HEK293T (cell line): ENCODE measurements around the gene KCNG2.

ENCODE experiments used
- CTCF ChIA-PET: fragments of 350-600 bp; formaldehyde crosslinking; extraction: SDS; loops from one replicate; lab custom pipeline; 2021; ENCODE audit warnings: antibody characterized with exemption, inconsistent platforms; lab: Yijun Ruan, JAX
- POLR2A ChIA-PET: fragments of 350-600 bp; formaldehyde crosslinking; extraction: SDS; loops from one replicate; lab custom pipeline; 2020; ENCODE audit warnings: antibody characterized with exemption, inconsistent platforms; lab: Yijun Ruan, JAX
- DNase-seq: peaks from one replicate; pipeline ENCODE4 v3.0.0; 2012; ENCODE audit warnings: mixed read lengths; ENCODE audit errors: extremely low spot score
- ARNT ChIP-seq: fragments of 450-650 bp; IDR thresholded peaks from 2 replicates; pipeline ENCODE4 v1.6.1; 2017; ENCODE audit warnings: mild to moderate bottlenecking
- BHLHE40 ChIP-seq: fragments of 450-650 bp; IDR thresholded peaks from 2 replicates; pipeline ENCODE4 v1.6.1; 2016; ENCODE audit warnings: mild to moderate bottlenecking, moderate library complexity, borderline replicate concordance
- CTBP1 ChIP-seq: fragments of 450-650 bp; IDR thresholded peaks from 2 replicates; pipeline ENCODE4 v1.6.1; 2016; ENCODE audit warnings: borderline replicate concordance
- ELF4 ChIP-seq: fragments of 450-650 bp; IDR thresholded peaks from 2 replicates; pipeline ENCODE4 v1.6.1; 2017; ENCODE audit warnings: antibody characterized with exemption
- FOXA1 ChIP-seq: fragments of 450-650 bp; IDR thresholded peaks from 2 replicates; pipeline ENCODE4 v1.6.1; 2016; ENCODE audit warnings: mild to moderate bottlenecking
- FOXK2 ChIP-seq: fragments of 450-650 bp; IDR thresholded peaks from 2 replicates; pipeline ENCODE4 v1.6.1; 2016; ENCODE audit warnings: mild to moderate bottlenecking
- FOXM1 ChIP-seq: fragments of 450-650 bp; IDR thresholded peaks from 2 replicates; pipeline ENCODE4 v1.6.1; 2017; ENCODE audit warnings: mild to moderate bottlenecking, borderline replicate concordance
- HDGF ChIP-seq: fragments of 450-650 bp; IDR thresholded peaks from 2 replicates; pipeline ENCODE4 v1.6.1; 2017; ENCODE audit warnings: antibody characterized with exemption, borderline replicate concordance
- L3MBTL2 ChIP-seq: fragments of 450-650 bp; conservative IDR thresholded peaks from 2 replicates; pipeline ENCODE4 v1.6.1; 2016; ENCODE audit warnings: mild to moderate bottlenecking
- LEF1 ChIP-seq: fragments of 450-650 bp; IDR thresholded peaks from 2 replicates; pipeline ENCODE4 v1.6.1; 2017; ENCODE audit warnings: mild to moderate bottlenecking, borderline replicate concordance
- NFRKB ChIP-seq: fragments of 450-650 bp; IDR thresholded peaks from 2 replicates; pipeline ENCODE4 v1.6.1; 2016; ENCODE audit warnings: mild to moderate bottlenecking, moderate library complexity
- PKNOX1 ChIP-seq: fragments of 450-650 bp; IDR thresholded peaks from 2 replicates; pipeline ENCODE4 v1.6.1; 2016
- SP1 ChIP-seq: fragments of 450-650 bp; IDR thresholded peaks from 2 replicates; pipeline ENCODE4 v1.6.1; 2017
- SUZ12 ChIP-seq: fragments of 450-650 bp; IDR thresholded peaks from 2 replicates; pipeline ENCODE4 v1.6.1; 2016; ENCODE audit warnings: mild to moderate bottlenecking
- TARDBP ChIP-seq: fragments of 450-650 bp; IDR thresholded peaks from 2 replicates; pipeline ENCODE4 v1.6.1; 2016
- ZNF384 ChIP-seq: fragments of 450-650 bp; IDR thresholded peaks from 2 replicates; pipeline ENCODE4 v1.6.1; 2016

Gene KCNG2

GRCh38 chr18:79760881-79761280 is 36.9 kb upstream of the KCNG2 start:
- CTCF ChIA-PET, result interaction anchor here (0.7 kb wide), 1 partner anchor 90 kb away, joined by 3 read pairs; no protein-coding TSS in a partner anchor
- TF ChIP-seq FOXM1, result no peak
- TF ChIP-seq TARDBP, result no peak
- TF ChIP-seq SP1, result no peak
- no peak for TF ChIP-seq ZNF384
- TF ChIP-seq LEF1, result no peak
- TF ChIP-seq ARNT, result no peak
- TF ChIP-seq L3MBTL2, result no peak
- TF ChIP-seq SUZ12, result no peak
- no peak for TF ChIP-seq FOXA1
- no peak for TF ChIP-seq NFRKB
- TF ChIP-seq FOXK2, result no peak
- no peak for TF ChIP-seq PKNOX1
- no peak for TF ChIP-seq BHLHE40
- TF ChIP-seq HDGF, result no peak
- no peak for TF ChIP-seq ELF4
- POLR2A ChIA-PET, result no interaction called here
- no peak for DNase-seq

- POLR2A ChIA-PET, result no interaction called here
- CTCF ChIA-PET, result no interaction called here
- DNase-seq, result no peak
- no peak for TF ChIP-seq FOXA1
- no peak for TF ChIP-seq NFRKB
- TF ChIP-seq LEF1, result no peak
- no peak for TF ChIP-seq BHLHE40
These were observed 34.3 kb upstream of the KCNG2 start for GRCh38 chr18:79763407-79763806.

- TF ChIP-seq BHLHE40 (no peak), HDGF (no peak), PKNOX1 (no peak), FOXK2 (no peak), ELF4 (no peak), SUZ12 (no peak), NFRKB (no peak), L3MBTL2 (no peak), CTBP1 (no peak), TARDBP (no peak), ARNT (no peak), FOXM1 (no peak), ZNF384 (no peak), LEF1 (no peak), FOXA1 (no peak), SP1 (no peak)
- ChIA-PET POLR2A (no interaction called here), CTCF (no interaction called here)
- DNase-seq, result no peak
These were observed 33.6 kb upstream of the KCNG2 start for GRCh38 chr18:79764131-79764530.

GRCh38 chr18:79765491-79766245 is 32.1 kb upstream of the KCNG2 start:
- ChIA-PET CTCF (no interaction called here), POLR2A (no interaction called here)
- TF ChIP-seq NFRKB (no peak), LEF1 (no peak), TARDBP (no peak), SP1 (no peak), ZNF384 (no peak), L3MBTL2 (no peak), ARNT (no peak), SUZ12 (no peak), FOXA1 (no peak), FOXM1 (no peak)
- no peak for DNase-seq

- POLR2A ChIA-PET, result no interaction called here
- CTCF ChIA-PET, result no interaction called here
- no peak for DNase-seq
- no peak for TF ChIP-seq FOXK2
- no peak for TF ChIP-seq BHLHE40
- TF ChIP-seq L3MBTL2, result no peak
- no peak for TF ChIP-seq PKNOX1
- TF ChIP-seq TARDBP, result no peak
- TF ChIP-seq FOXM1, result no peak
- TF ChIP-seq NFRKB, result no peak
- TF ChIP-seq ELF4, result no peak
- no peak for TF ChIP-seq CTBP1
- TF ChIP-seq FOXA1, result no peak
- TF ChIP-seq HDGF, result no peak
- no peak for TF ChIP-seq LEF1
- no peak for TF ChIP-seq ARNT
- TF ChIP-seq SP1, result no peak
- no peak for TF ChIP-seq SUZ12
- no peak for TF ChIP-seq ZNF384
These were observed 31.4 kb upstream of the KCNG2 start for GRCh38 chr18:79766308-79766707.

GRCh38 chr18:79768745-79769144 is 29.0 kb upstream of the KCNG2 start:
- POLR2A ChIA-PET, result no interaction called here
- DNase-seq, result no peak
- TF ChIP-seq FOXA1, result no peak
- TF ChIP-seq SUZ12, result no peak
- no peak for TF ChIP-seq CTBP1
- no peak for TF ChIP-seq BHLHE40
- CTCF ChIA-PET, result no interaction called here
